ENCODE measurements around the gene OR8B3.

DNA sequence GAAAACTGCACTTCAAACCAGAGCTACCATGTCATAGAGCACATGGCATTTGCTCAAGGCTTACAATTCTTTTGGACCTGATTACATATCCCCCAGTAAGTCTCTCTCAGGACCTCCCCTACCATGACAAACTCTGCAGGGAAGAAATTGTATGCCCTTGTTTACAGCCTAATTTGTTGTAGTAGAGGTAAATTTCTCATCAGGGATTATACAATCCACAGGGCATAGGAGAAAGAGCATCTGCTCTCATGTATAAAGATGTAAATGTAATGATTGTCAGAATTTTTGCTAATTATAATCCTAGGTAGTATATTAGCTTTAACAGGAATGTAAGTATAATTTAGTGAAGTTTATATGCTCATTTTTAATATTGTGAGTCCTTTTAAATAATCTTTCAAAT is at the start of gene OR8B3:
- TF ChIP-seq CTCF (optimal IDR thresholded peaks at IDR 0.05 in 1 of 3, IDR thresholded peaks at IDR 0.05 in 1 of 3, conservative IDR thresholded peaks at IDR 0.05 in 1 of 3; ENCODE audit: extremely low read depth in 1 of 3, insufficient read depth in 2 of 3, low read length in 3 of 3) (no peak), EZH2 (IDR thresholded peaks at IDR 0.05; ENCODE audit: low read length) (no peak)

All from keratinocyte (primary cell).